Brain microvascular endothelial cell (primary cell): Measurements from ENCODE around the gene TTF2.
"Not testable (repeated sequence)": the region's sequence is repeated elsewhere in the genome, so short reads cannot be mapped to it uniquely, and the experiment has no call there.

Experiments used
- DNase-seq: peaks from one replicate; pipeline ENCODE4 v3.0.0-alpha.2; 2020
- H3K27ac ChIP-seq: fragments of 250-450 bp; sonication (Bioruptor Pico); 2 replicates; pipeline ENCODE4 v1.5.1; 2020; ENCODE audit warnings: mild to moderate bottlenecking, moderate library complexity
- H3K27me3 ChIP-seq: fragments of 250-450 bp; sonication (Bioruptor Pico); replicated peaks from 2 replicates; pipeline ENCODE4 v1.5.1; 2020; ENCODE audit warnings: mild to moderate bottlenecking
- H3K36me3 ChIP-seq: fragments of 250-450 bp; sonication (Bioruptor Pico); replicated peaks from 2 replicates; pipeline ENCODE4 v1.5.1; 2020; ENCODE audit warnings: mild to moderate bottlenecking
- H3K4me3 ChIP-seq: 2 replicates; pipeline ENCODE4 v1.5.1; 2011; ENCODE audit warnings: low read depth, mild to moderate bottlenecking, control low read depth, low read length, moderate library complexity
- CTCF ChIP-seq: IDR thresholded peaks from 2 replicates; pipeline ENCODE4 v1.5.1; 2011; ENCODE audit warnings: low read depth, mild to moderate bottlenecking, moderate library complexity, low read length, control low read depth, inconsistent platforms; ENCODE audit errors: missing control alignments
- in situ Hi-C: cut with HindIII; loops from 2 replicates; pipeline ENCODE4 v1.10.0; 2017; ENCODE audit warnings: low sequenced_read_pairs, low pct_ligation_motif_present

The TTF2 gene

GRCh38 chr1:117146575-117147340 is 86.6 kb downstream of the TTF2 start:
- H3K4me3 ChIP-seq = no peak overlapping the region
- no peaks in the 10 kb centered on the region for H3K27me3 ChIP-seq
- in situ Hi-C loops = no loop called here
- no peaks in the 10 kb centered on the region for H3K36me3 ChIP-seq
- no peak for TF ChIP-seq CTCF
- peak; percentile 94 for DNase-seq
- H3K27ac ChIP-seq = peak overlapping the region; percentile 49

GRCh38 chr1:117147341-117147831 is 87.3 kb downstream of the TTF2 start:
- Histone ChIP-seq H3K27ac (peak overlapping the region; percentile 35), H3K4me3 (no peak overlapping the region), H3K36me3 (no peaks in the 10 kb centered on the region), H3K27me3 (no peaks in the 10 kb centered on the region)
- no peak for DNase-seq
- TF ChIP-seq CTCF = no peak
- in situ Hi-C loops = no loop called here

GRCh38 chr1:117147856-117148588 is 87.9 kb downstream of the TTF2 start:
- DNase-seq = peak; percentile 48
- Histone ChIP-seq H3K36me3 (no peaks in the 10 kb centered on the region), H3K27ac (no peak overlapping the region), H3K4me3 (no peak overlapping the region), H3K27me3 (no peaks in the 10 kb centered on the region)
- TF ChIP-seq CTCF = no peak
- in situ Hi-C loops = no loop called here

- no peak for TF ChIP-seq CTCF
- H3K27me3 ChIP-seq = no peaks in the 10 kb centered on the region
- no peaks in the 10 kb centered on the region for H3K36me3 ChIP-seq
- in situ Hi-C loops = no loop called here
- H3K4me3 ChIP-seq = no peak overlapping the region
- H3K27ac ChIP-seq = no peak overlapping the region
- no peak for DNase-seq
Measured at GRCh38 chr1:117150316-117150715, 90.2 kb downstream of the TTF2 start.

- H3K4me3 ChIP-seq, H3K36me3 ChIP-seq, DNase-seq, H3K27ac ChIP-seq, H3K27me3 ChIP-seq, in situ Hi-C loops: not testable (repeated sequence)
Measured at GRCh38 chr1:117151305-117151704, 91.2 kb downstream of the TTF2 start.
